Suppressor macrophage treated with lipopolysaccharide for 4 hours (primary cell): ENCODE data around the gene THEM5.
A peak's percentile ranks its signal among the peaks of the same experiment; 100 is the strongest.
"Not testable (repeated sequence)": the region's sequence is repeated elsewhere in the genome, so short reads cannot be mapped to it uniquely, and the experiment has no call there.

ENCODE experiments used
- DNase-seq: peaks from one replicate; pipeline ENCODE4 v3.0.0-alpha.2; 2020

THEM5 gene

GRCh38 chr1:151853411-151853943 lies at the start of gene THEM5:
THEM5 (minus strand) TSS chr1:151853712; CDS start chr1:151853565, 147 bp downstream.
- no peak for DNase-seq

GRCh38 chr1:151902858-151903257 lies 49.3 kb upstream of the THEM5 start:
- no peak for DNase-seq

- not testable (repeated sequence) for DNase-seq
Measured at GRCh38 chr1:151900804-151901203, 47.3 kb upstream of the THEM5 start.

GRCh38 chr1:151898519-151898991 lies 45.0 kb upstream of the THEM5 start:
- no peak for DNase-seq

- no peak for DNase-seq
Measured at GRCh38 chr1:151897991-151898431, 44.5 kb upstream of the THEM5 start.

GRCh38 chr1:151893176-151893924 lies 39.8 kb upstream of the THEM5 start:
- no peak for DNase-seq

DNA sequence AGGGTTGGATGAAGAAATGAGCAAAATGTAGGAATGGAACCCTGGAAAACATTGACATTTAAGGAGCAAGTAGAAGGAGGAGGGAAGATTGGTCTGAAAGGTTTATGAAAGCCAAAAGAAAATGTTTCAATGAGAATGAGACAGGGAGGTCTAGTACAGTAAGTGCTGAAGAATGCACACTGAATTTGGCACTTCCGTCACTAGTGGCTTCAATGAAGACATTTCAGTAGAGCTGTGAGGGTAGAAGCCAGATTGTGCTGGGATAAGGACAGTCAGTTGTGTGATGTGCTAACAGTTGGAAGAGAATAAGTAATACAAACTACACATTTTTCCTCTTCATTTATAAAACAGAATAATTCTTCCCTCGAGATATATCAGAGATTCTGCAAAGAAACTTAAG lies 38.7 kb upstream of the THEM5 start:
- DNase-seq, result no peak

DNA sequence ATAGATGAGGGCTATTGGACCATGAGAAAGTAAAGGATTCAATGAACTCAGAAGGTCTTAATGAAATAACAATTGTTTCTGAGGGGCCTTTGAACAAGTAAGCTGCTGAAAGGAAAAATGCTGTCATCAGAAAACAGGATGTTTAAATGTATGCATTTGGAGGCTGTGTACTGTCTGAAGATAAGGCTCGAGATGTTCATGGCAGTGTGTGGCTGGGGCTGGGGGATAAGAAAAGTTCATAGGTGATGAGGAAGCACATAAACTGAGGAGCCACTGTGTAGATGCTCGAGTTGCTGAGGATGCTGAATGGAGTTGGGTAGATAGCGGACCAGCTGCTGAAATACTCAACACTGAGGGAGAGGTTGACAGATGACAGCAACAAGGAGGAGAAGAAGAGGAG lies 38.0 kb upstream of the THEM5 start:
- DNase-seq, result no peak

- DNase-seq, result peak; percentile 34
Measured at GRCh38 chr1:151888972-151889570, 35.6 kb upstream of the THEM5 start.

- no peak for DNase-seq
Measured at GRCh38 chr1:151887028-151887427, 33.5 kb upstream of the THEM5 start.

DNA sequence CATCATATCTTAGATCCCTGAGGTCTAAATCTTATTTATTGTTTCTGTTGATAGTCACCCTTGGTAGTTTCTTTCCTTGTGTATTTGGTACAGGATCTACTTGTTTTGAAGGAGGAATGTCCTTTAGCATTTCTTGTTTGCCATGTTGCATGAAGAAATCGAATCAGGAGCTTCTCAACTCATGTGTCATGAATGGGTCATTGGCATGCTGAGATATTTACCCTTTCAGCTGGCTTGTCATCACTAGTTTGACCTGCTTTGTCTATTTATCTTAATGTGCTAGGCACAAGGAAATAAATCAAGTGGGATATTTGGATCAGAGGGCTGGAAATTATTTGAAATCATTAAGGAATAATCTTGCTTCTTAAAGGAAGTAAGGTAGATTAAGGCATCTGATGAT lies 32.0 kb upstream of the THEM5 start:
- DNase-seq, result no peak

DNA sequence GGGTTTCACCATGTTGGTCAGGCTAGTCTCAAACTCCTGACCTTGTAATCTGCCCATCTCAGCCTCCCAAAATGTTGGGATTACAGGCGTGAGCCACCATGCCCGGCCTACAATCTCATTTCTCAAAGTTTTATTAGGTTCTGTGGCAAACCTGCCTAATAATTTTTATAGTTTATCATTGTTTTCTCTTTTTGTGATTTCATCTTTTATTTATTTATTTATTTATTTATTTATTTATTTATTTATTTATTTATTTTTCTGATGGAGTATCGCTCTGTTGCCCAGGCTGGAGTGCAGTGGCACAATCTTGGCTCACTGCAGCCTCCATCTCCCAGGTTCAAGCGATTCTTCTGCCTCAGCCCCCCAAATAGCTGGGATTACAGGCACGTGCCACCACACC lies 31.4 kb upstream of the THEM5 start:
- not testable (repeated sequence) for DNase-seq

GRCh38 chr1:151884445-151884844 lies 30.9 kb upstream of the THEM5 start:
- DNase-seq, result not testable (repeated sequence)

- DNase-seq, result not testable (repeated sequence)
Measured at GRCh38 chr1:151883898-151884297, 30.4 kb upstream of the THEM5 start.

DNA sequence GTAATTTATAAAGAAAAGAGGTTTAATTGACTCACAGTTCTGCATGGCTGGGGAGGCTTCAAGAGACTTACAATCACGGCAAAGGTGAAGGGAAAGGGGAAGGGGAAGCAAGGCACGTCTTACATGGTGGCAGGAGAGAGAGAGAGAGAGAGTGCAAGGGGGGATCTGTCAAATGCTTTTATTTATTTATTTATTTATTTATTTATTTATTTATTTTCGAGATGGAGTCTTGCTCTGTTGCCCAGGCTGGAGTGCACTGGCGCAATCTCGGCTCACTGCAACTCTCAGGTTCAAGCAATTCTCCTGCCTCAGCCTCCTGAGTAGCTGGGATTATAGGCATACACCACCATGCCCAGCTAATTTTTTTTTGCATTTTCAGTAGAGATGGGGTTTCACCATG lies 29.4 kb upstream of the THEM5 start:
- not testable (repeated sequence) for DNase-seq

DNA sequence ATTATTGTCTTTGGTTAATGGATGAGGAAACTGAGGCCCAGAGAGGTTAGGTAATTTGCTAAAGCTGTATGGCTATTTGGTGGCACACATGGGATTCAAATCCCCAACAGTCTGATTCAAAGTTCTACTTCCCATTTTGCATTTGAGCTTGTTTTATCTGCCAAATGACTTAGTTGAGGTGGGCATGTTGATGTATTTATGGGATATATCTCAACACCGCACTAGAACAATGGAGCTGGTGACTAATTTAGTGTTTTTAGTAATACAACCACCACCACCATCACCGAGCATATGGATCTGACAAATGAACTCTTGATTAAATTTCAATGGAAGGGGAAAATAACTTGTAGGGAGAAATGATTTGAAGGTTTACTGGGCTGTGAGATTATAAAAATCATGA lies 29.0 kb upstream of the THEM5 start:
- DNase-seq, result no peak

GRCh38 chr1:151881479-151881878 lies 28.0 kb upstream of the THEM5 start:
- no peak for DNase-seq

- no peak for DNase-seq
Measured at GRCh38 chr1:151875419-151876097, 22.0 kb upstream of the THEM5 start.

- DNase-seq, result not testable (repeated sequence)
Measured at GRCh38 chr1:151872776-151873175, 19.3 kb upstream of the THEM5 start.

GRCh38 chr1:151871284-151872030 lies 17.9 kb upstream of the THEM5 start:
- no peak for DNase-seq

DNA sequence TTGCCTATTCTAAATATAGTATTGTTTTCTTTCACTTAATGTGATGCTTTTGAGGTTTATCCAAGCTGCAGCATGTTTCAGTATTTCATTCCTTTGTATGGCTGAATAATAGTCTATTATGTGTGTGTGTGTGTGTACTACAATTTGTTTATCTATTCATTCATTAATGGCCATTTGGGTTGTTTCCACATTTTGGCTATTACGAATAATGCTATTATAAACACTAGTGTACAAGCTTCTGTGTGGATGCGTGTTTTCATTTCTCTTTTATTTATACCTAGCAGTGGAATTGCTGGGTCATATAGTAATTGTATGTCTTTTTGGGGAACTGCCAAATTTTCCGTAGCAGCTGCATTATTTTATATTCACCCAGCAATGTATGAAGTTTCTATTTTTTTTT lies 15.0 kb upstream of the THEM5 start:
- no peak for DNase-seq

DNA sequence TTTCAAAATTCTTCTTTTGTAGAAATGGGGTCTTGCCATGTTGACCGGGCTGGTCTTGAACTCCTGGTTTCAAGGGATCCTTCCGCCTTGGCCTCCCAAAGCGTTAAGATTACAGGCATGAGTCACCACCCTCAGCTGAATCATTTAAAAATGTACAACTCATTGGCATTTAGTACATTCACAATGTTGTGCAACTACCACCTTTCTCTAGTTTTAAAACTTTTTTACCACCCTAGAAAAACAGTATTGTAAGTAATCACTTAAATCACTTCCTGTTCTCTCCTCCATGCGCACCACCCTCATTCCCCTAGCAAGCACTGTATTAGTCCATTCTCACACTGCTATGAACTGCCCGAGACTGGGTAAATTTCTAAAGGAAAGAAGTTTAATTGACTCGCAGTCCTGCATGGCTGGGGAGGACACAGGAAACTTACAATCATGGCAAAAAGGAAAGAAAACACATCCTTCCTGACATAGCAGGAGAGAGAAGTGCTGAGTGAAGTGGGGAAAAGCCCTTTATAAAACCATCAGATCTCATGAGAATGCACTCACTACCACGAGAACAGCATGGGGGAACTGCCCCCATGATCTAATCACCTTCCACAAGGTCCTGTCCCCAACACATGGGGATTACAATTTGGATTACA lies 14.4 kb upstream of the THEM5 start:
- peak; percentile 91 for DNase-seq
